Activated CD8-positive, alpha-beta T cell treated with anti-CD3 and anti-CD28 coated beads for 36 hours (primary cell): ENCODE results near the gene SORCS2. TPM values are rescaled to one million over a fixed set of nuclear protein-coding genes. Genes with fewer than 3 reads are reported as not detected.

ENCODE experiments used
- ATAC-seq: fragments of 200-7000 bp; cut with Tn5 transposase; one replicate; pipeline ENCODE4 v1.10.0; 2021; ENCODE audit warnings: mild to moderate bottlenecking, moderate library complexity
- CTCF ChIA-PET: fragments of 350-600 bp; sonication (Branson Sonifier 250); formaldehyde crosslinking; loops from one replicate; lab custom pipeline; 2021; ENCODE audit warnings: antibody characterized with exemption; lab: Charles Lee
- POLR2A ChIA-PET: fragments of 350-600 bp; sonication (Branson Sonifier 250); formaldehyde crosslinking; loops from one replicate; lab custom pipeline; 2021; ENCODE audit warnings: antibody characterized with exemption; lab: Charles Lee
- DNase-seq: peaks from one replicate; pipeline ENCODE4 v3.0.0-alpha.2; 2020
- H3K27ac Mint-ChIP-seq: one replicate; pipeline ENCODE4 v1.8.0; 2021; ENCODE audit warnings: mild to moderate bottlenecking, mixed read lengths
- H3K27me3 Mint-ChIP-seq: one replicate; pipeline ENCODE4 v1.8.0; 2021; ENCODE audit warnings: mixed read lengths
- H3K36me3 Mint-ChIP-seq: one replicate; pipeline ENCODE4 v1.8.0; 2021; ENCODE audit warnings: low read depth, mixed read lengths
- H3K4me1 Mint-ChIP-seq: one replicate; pipeline ENCODE4 v1.8.0; 2021; ENCODE audit warnings: low read depth, mixed read lengths
- H3K4me3 Mint-ChIP-seq: one replicate; pipeline ENCODE4 v1.8.0; 2021; ENCODE audit warnings: mild to moderate bottlenecking, moderate library complexity, mixed read lengths
- H3K9me3 Mint-ChIP-seq: one replicate; pipeline ENCODE4 v1.8.0; 2021; ENCODE audit warnings: mixed read lengths
- CTCF ChIP-seq: fragments of 200-600 bp; IDR thresholded peaks from one replicate; pipeline ENCODE4 v1.8.0; 2022; ENCODE audit warnings: antibody characterized with exemption, mild to moderate bottlenecking
- intact Hi-C: fragments of 100-400 bp; cut with micrococcal nuclease; formaldehyde crosslinking; loops from one replicate; pipeline ENCODE4 v1.10.0; 2022
- total RNA-seq, 2 experiments: library from RNA; stranded (reverse); gene quantifications; one replicate each; pipeline ENCODE4 v1.2.3, GENCODE V29; 2021

Gene SORCS2
- total RNA-seq, 2 experiments from 2014 or later: 0.05 TPM; not detected in 1

GRCh38 chr4:7268941-7269340 lies 76.6 kb downstream of the SORCS2 start:
- ChIA-PET CTCF (no interaction called here), POLR2A (interaction anchor here (0.6 kb wide), 1 partner anchor 273 kb away, joined by 3 read pairs; no protein-coding TSS in a partner anchor)
- intact Hi-C loops: no loop called here
- DNase-seq: no peak
- H3K4me1 Mint-ChIP-seq: no peaks in the 10 kb centered on the region
- no peaks in the 10 kb centered on the region for H3K27me3 Mint-ChIP-seq
- ATAC-seq: no peak
- H3K27ac Mint-ChIP-seq: no peak overlapping the region
- TF ChIP-seq CTCF: no peak
- no peaks in the 10 kb centered on the region for H3K9me3 Mint-ChIP-seq
- no peak overlapping the region for H3K4me3 Mint-ChIP-seq
- no peaks in the 10 kb centered on the region for H3K36me3 Mint-ChIP-seq

GRCh38 chr4:7270121-7270520 lies 77.8 kb downstream of the SORCS2 start:
- no peaks in the 10 kb centered on the region for H3K27me3 Mint-ChIP-seq
- TF ChIP-seq CTCF: no peak
- ChIA-PET CTCF (no interaction called here), POLR2A (no interaction called here)
- DNase-seq (no peak), ATAC-seq (no peak)
- no peaks in the 10 kb centered on the region for H3K9me3 Mint-ChIP-seq
- H3K4me3 Mint-ChIP-seq: no peak overlapping the region
- H3K36me3 Mint-ChIP-seq: no peaks in the 10 kb centered on the region
- no peak overlapping the region for H3K27ac Mint-ChIP-seq
- intact Hi-C loops: no loop called here
- no peaks in the 10 kb centered on the region for H3K4me1 Mint-ChIP-seq

- intact Hi-C loops: no loop called here
Measured at GRCh38 chr4:7272404-7272803, 80.1 kb downstream of the SORCS2 start.

GRCh38 chr4:7273738-7274297 lies 81.5 kb downstream of the SORCS2 start:
- DNase-seq (no peak), ATAC-seq (no peak)
- Mint-ChIP-seq H3K9me3 (no peaks in the 10 kb centered on the region), H3K27me3 (no peaks in the 10 kb centered on the region), H3K27ac (no peak overlapping the region), H3K4me1 (no peaks in the 10 kb centered on the region), H3K36me3 (no peaks in the 10 kb centered on the region), H3K4me3 (no peak overlapping the region)
- ChIA-PET CTCF (no interaction called here), POLR2A (no interaction called here)
- no peak for TF ChIP-seq CTCF
- intact Hi-C loops: no loop called here

More at GRCh38 chr4:7272404-7272803, 80.1 kb downstream of the SORCS2 start:
- POLR2A ChIA-PET: no interaction called here
- Mint-ChIP-seq H3K4me3 (no peak overlapping the region), H3K4me1 (no peaks in the 10 kb centered on the region), H3K9me3 (no peaks in the 10 kb centered on the region), H3K27ac (no peak overlapping the region), H3K36me3 (no peaks in the 10 kb centered on the region), H3K27me3 (no peaks in the 10 kb centered on the region)
- CTCF ChIA-PET: no interaction called here
- no peak for TF ChIP-seq CTCF
- DNase-seq: no peak
- ATAC-seq: no peak

- ChIA-PET POLR2A (no interaction called here), CTCF (no interaction called here)
- Mint-ChIP-seq H3K27me3 (no peaks in the 10 kb centered on the region), H3K4me3 (no peak overlapping the region), H3K36me3 (no peaks in the 10 kb centered on the region), H3K27ac (no peak overlapping the region), H3K9me3 (no peaks in the 10 kb centered on the region), H3K4me1 (no peaks in the 10 kb centered on the region)
- intact Hi-C loops: no loop called here
- DNase-seq (no peak), ATAC-seq (no peak)
- TF ChIP-seq CTCF: no peak
Measured at GRCh38 chr4:7275067-7275466, 82.7 kb downstream of the SORCS2 start.
